GM13976 (cell line): Measurements from ENCODE around the gene ST8SIA1.
A peak's percentile ranks its signal among the peaks of the same experiment; 100 is the strongest.
"Not testable (repeated sequence)": the region's sequence is repeated elsewhere in the genome, so short reads cannot be mapped to it uniquely, and the experiment has no call there.

Source experiments
- DNase-seq: peaks from one replicate; pipeline ENCODE4 v3.0.0; 2012; ENCODE audit warnings: low spot score
- in situ Hi-C: fragments of 300-500 bp; cut with MboI; formaldehyde crosslinking; loops from one replicate; pipeline ENCODE4 v1.12.0; 2022; ENCODE audit warnings: low sequenced_read_pairs, mixed read lengths, inconsistent platforms; ENCODE audit not compliant: unreplicated experiment
- TF ChIP-seq, protein P1 (sequence below): IDR thresholded peaks from 2 replicates; pipeline ENCODE4 v1.5.1; 2012; ENCODE audit warnings: borderline replicate concordance, mild to moderate bottlenecking; ENCODE audit not compliant: insufficient read depth; ENCODE audit errors: extremely low read depth, missing control alignments, control extremely low read depth

ST8SIA1 gene, protein sequence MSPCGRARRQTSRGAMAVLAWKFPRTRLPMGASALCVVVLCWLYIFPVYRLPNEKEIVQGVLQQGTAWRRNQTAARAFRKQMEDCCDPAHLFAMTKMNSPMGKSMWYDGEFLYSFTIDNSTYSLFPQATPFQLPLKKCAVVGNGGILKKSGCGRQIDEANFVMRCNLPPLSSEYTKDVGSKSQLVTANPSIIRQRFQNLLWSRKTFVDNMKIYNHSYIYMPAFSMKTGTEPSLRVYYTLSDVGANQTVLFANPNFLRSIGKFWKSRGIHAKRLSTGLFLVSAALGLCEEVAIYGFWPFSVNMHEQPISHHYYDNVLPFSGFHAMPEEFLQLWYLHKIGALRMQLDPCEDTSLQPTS

DNA sequence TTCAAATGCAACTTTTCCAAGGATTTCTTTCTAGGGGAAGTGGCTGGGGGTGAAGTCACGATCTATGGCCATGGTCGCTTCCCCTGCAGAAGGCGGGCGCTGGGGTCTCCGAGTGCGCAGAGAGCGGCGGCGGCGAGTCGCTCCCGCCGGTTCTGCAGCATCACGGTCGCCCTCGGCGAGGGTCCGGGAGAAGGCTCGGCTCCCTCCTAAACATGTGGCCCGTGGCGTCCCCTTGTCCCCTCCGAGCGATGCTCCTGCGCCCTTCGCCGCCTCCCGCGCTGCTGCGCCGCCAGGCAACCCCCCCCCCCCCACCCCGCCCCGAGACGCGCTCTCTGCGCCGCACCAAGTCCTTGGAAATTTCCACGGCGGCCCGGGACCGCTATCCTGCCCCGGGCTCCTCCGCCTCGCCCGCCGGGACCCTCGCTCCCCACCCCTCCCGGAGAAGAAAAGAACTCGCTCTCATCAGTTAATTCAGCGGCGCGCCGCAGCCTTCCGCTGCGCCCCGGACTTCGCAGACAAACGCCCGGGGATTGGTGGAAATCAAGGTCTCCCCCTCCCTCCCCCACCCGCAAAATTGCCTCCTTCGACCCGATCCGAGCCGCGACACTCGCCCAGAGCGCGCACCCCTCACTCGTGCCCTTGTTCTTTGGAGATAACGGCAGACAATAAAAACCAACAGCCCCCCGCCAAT is at the start of gene ST8SIA1:
Gene ST8SIA1 (minus strand): TSS at position 298 of the 691 bp plus-strand sequence. CDS start 475 bp downstream, outside the sequence.
- DNase-seq = peak; percentile 60
- in situ Hi-C loops = no loop called here
- TF ChIP-seq, protein P1, sequence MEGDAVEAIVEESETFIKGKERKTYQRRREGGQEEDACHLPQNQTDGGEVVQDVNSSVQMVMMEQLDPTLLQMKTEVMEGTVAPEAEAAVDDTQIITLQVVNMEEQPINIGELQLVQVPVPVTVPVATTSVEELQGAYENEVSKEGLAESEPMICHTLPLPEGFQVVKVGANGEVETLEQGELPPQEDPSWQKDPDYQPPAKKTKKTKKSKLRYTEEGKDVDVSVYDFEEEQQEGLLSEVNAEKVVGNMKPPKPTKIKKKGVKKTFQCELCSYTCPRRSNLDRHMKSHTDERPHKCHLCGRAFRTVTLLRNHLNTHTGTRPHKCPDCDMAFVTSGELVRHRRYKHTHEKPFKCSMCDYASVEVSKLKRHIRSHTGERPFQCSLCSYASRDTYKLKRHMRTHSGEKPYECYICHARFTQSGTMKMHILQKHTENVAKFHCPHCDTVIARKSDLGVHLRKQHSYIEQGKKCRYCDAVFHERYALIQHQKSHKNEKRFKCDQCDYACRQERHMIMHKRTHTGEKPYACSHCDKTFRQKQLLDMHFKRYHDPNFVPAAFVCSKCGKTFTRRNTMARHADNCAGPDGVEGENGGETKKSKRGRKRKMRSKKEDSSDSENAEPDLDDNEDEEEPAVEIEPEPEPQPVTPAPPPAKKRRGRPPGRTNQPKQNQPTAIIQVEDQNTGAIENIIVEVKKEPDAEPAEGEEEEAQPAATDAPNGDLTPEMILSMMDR = no peak

- TF ChIP-seq, protein P1 = no peak
- DNase-seq = no peak
- in situ Hi-C loops = no loop called here
These were observed 45.5 kb upstream of the ST8SIA1 start for GRCh38 chr12:22380031-22380430.

DNA sequence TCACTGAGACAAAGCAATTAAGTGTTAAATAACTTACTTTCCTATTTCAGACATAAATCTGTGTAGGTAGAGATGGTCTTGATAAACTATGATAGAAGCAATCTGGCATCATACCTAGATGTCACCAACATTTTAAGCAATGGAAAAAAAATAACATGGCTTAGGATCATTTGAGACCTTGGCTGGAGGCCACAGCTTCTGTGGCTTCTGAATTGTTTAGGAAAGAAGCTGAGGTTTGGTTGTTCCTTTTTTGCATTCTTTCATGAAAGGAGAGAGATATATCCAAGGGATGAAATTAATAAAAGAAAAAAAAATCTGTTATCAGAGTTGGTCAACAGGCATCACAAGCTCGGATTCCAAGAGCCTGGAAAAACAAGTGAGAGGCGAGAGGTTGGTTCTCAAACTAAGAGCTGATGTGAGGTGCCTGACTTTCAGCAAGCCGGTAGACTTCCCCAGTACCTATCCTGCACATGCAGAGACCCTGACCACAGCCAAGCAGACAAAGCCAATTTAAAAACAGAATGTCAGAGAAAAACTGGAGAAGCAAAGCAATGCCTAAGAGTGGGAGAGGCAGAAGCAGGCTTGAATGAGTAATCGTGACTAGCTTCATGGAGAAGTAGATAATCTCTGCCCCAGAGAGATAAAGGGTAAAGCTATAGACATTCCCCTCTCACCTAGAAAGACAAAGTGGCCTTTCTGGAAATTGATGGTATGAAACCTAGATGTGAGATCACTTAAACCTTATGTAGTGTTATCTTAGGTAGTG is 43.4 kb upstream of the ST8SIA1 start:
- TF ChIP-seq, protein P1 = no peak
- DNase-seq = no peak
- in situ Hi-C loops = no loop called here

DNA sequence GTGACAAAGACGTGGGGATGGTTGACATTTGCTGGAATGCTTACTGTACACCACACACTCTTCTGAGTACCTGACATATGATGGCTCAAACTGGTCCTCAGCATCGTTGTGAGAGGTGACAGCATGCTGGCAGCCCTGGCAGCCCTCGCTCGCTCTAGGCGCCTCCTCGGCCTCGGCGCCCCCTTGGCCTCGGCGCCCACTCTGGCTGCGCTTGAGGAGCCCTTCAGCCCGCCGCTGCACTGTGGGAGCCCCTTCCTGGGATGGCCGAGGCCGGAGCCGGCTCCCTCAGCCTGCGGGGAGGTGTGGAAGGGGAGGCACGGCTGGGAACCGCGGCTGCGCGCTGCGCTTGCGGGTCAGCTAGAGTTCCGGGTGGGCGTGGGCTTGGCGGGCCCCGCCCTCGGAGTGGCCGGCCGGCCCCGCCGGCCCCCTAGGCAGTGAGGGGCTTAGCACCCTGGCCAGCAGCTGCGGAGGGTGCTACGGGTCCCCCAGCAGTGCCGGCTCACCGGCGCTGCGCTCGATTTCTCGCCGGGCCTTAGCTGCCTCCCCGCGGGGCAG is 42.2 kb upstream of the ST8SIA1 start:
- DNase-seq, in situ Hi-C loops: not testable (repeated sequence)

DNA sequence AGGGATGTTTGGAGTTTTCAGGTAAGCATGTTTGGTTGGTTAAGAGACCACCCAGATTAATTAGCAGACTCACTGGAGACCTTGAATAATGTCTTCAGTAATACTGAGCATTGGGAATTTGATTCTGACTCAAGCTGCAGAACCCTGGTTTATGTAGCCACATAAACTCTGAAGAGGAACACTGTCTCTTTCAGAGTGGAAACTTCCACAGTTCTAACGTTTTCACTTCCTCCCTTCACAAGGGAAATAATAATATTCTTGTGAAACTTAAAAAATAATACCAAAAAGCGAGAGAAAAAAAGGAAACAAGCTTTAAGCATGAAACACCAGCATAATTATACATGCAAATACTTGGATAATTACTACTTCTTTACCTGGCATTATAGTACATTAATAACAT is 40.0 kb upstream of the ST8SIA1 start:
- in situ Hi-C loops = no loop called here
- TF ChIP-seq, protein P1 = no peak
- no peak for DNase-seq

- in situ Hi-C loops = no loop called here
- TF ChIP-seq, protein P1 = no peak
- no peak for DNase-seq
These were observed 37.9 kb upstream of the ST8SIA1 start for GRCh38 chr12:22372277-22372837.

GRCh38 chr12:22366181-22366580 is 31.7 kb upstream of the ST8SIA1 start:
- TF ChIP-seq, protein P1 = no peak
- no peak for DNase-seq
- in situ Hi-C loops = no loop called here
